OCI-LY7 (cell line): ENCODE results near the gene CALD1. TPM values are rescaled to one million over a fixed set of nuclear protein-coding genes. Genes with fewer than 3 reads are reported as not detected.

Experiments used
- BruUV-seq: library from RNA; stranded (reverse); fragments of 400-500 nt; replicated peaks from 2 replicates; lab custom pipeline; 2021; lab: Mats Ljungman, UMichigan
- CTCF ChIA-PET: fragments of 300-600 bp; sonication (Branson Sonifier 250); formaldehyde crosslinking; loops from one replicate; lab custom pipeline; 2022; ENCODE audit warnings: antibody characterized with exemption; ENCODE audit not compliant: unreplicated experiment; lab: Charles Lee
- POLR2A ChIA-PET: fragments of 300-600 bp; sonication (Branson Sonifier 250); formaldehyde crosslinking; loops from one replicate; lab custom pipeline; 2022; ENCODE audit warnings: antibody characterized with exemption; lab: Charles Lee
- DNase-seq: peaks from one replicate; pipeline ENCODE4 v3.0.0-alpha.2; 2015; ENCODE audit warnings: low spot score
- H2AFZ ChIP-seq: fragments of 200-600 bp; sonication (generic), shearing (Covaris generic); 2 replicates; pipeline ENCODE4 v1.6.1; 2014; ENCODE audit warnings: mild to moderate bottlenecking, antibody characterized with exemption, low read length, moderate library complexity
- H3K27ac ChIP-seq: fragments of 200-600 bp; sonication (generic); 2 replicates; pipeline ENCODE4 v1.5.1; 2014; ENCODE audit warnings: mixed run types, low read depth, mild to moderate bottlenecking, moderate library complexity, low read length, inconsistent platforms; ENCODE audit not compliant: poor library complexity, severe bottlenecking
- H3K36me3 ChIP-seq: fragments of 200-600 bp; sonication (generic); 2 replicates; pipeline ENCODE4 v1.6.1; 2014; ENCODE audit warnings: mild to moderate bottlenecking, antibody characterized with exemption, low read length, moderate library complexity, mixed read lengths; ENCODE audit not compliant: insufficient read depth
- H3K4me1 ChIP-seq: fragments of 200-600 bp; sonication (generic); 2 replicates; pipeline ENCODE4 v1.5.1; 2014; ENCODE audit warnings: mild to moderate bottlenecking, low read length; ENCODE audit not compliant: insufficient read depth, poor library complexity, severe bottlenecking
- H3K4me2 ChIP-seq: fragments of 200-600 bp; sonication (generic); 2 replicates; pipeline ENCODE4 v1.6.1; 2014; ENCODE audit warnings: mild to moderate bottlenecking, low read length
- H3K4me3 ChIP-seq: fragments of 200-600 bp; sonication (generic); 2 replicates; pipeline ENCODE4 v1.5.1; 2014; ENCODE audit warnings: mild to moderate bottlenecking, low read depth, low read length; ENCODE audit not compliant: poor library complexity, severe bottlenecking
- H3K79me2 ChIP-seq: fragments of 200-600 bp; sonication (generic); 2 replicates; pipeline ENCODE4 v1.6.1; 2016; ENCODE audit warnings: low read depth, mild to moderate bottlenecking, low read length, moderate library complexity, mixed read lengths; ENCODE audit not compliant: insufficient read depth
- H3K9me2 ChIP-seq: fragments of 200-600 bp; sonication (generic); 2 replicates; pipeline ENCODE4 v1.6.1; 2016; ENCODE audit warnings: mild to moderate bottlenecking, low read length, mixed read lengths; ENCODE audit not compliant: insufficient read depth
- H3K9me3 ChIP-seq: fragments of 200-600 bp; sonication (generic); 2 replicates; pipeline ENCODE4 v1.6.1; 2014; ENCODE audit warnings: mild to moderate bottlenecking, mixed run types, low read length, mixed read lengths
- H4K20me1 ChIP-seq: fragments of 200-600 bp; sonication (generic); 2 replicates; pipeline ENCODE4 v1.6.1; 2014; ENCODE audit warnings: mild to moderate bottlenecking, antibody characterized with exemption, low read length, moderate library complexity, mixed read lengths; ENCODE audit not compliant: insufficient read depth
- EZH2phosphoT487 ChIP-seq: fragments of 200-600 bp; sonication (generic); IDR thresholded peaks from 2 replicates; pipeline ENCODE4 v1.6.1; 2018; ENCODE audit warnings: low read depth, borderline replicate concordance, mild to moderate bottlenecking, mixed run types, antibody characterized with exemption, low read length, moderate library complexity, mixed read lengths
- intact Hi-C: fragments of 100-400 bp; cut with micrococcal nuclease; formaldehyde crosslinking; loops from one replicate; pipeline ENCODE4 v1.10.0; 2022; ENCODE audit not compliant: unreplicated experiment
- total RNA-seq, 2 experiments: library from RNA; depleted of rRNA in 1 of 2; stranded (reverse); fragments of >200 nt in 1 of 2; shearing (Covaris generic) in 1 of 2; gene quantifications; 2 replicates each; pipeline ENCODE4 v1.2.3, GENCODE V29; 2014 to 2022
- TF ChIP-seq, protein P1 (sequence below): fragments of 200-600 bp; sonication (generic); conservative IDR thresholded peaks from 2 replicates; pipeline ENCODE4 v1.5.1; 2014; ENCODE audit warnings: mild to moderate bottlenecking, antibody characterized with exemption, low read length, moderate library complexity, mixed read lengths

Gene CALD1
- total RNA-seq, 2 experiments from 2014 or later, result 0.25 to 0.49 TPM

DNA sequence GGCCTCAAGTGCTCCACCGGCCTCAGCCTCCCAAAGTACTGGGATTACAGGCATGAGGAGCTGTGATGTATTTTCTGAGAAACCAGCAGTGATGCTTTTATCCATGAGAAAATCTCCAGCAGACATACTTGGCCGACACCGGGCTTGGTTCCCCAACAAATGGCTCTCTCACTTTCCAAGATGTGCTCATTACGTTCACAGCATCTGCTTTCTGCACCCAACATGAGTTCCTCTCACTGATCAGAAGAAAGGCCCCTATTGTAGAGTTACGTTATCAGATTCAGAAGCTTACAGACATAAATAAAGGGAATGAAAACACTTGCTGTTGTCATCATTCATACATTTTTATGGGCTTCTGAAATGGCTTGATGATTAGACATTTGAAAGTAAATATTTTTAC lies 95.0 kb downstream of the CALD1 start:
- ChIA-PET CTCF (no interaction called here), POLR2A (no interaction called here)
- DNase-seq, result no peak
- no peaks in the 10 kb centered on the region for H4K20me1 ChIP-seq
- TF ChIP-seq EZH2phosphoT487, result no peak
- TF ChIP-seq, protein P1, sequence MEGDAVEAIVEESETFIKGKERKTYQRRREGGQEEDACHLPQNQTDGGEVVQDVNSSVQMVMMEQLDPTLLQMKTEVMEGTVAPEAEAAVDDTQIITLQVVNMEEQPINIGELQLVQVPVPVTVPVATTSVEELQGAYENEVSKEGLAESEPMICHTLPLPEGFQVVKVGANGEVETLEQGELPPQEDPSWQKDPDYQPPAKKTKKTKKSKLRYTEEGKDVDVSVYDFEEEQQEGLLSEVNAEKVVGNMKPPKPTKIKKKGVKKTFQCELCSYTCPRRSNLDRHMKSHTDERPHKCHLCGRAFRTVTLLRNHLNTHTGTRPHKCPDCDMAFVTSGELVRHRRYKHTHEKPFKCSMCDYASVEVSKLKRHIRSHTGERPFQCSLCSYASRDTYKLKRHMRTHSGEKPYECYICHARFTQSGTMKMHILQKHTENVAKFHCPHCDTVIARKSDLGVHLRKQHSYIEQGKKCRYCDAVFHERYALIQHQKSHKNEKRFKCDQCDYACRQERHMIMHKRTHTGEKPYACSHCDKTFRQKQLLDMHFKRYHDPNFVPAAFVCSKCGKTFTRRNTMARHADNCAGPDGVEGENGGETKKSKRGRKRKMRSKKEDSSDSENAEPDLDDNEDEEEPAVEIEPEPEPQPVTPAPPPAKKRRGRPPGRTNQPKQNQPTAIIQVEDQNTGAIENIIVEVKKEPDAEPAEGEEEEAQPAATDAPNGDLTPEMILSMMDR, result no peak
- no peak overlapping the region for H3K4me3 ChIP-seq
- no peaks in the 10 kb centered on the region for H3K4me1 ChIP-seq
- no peak overlapping the region for H2AFZ ChIP-seq
- no peaks in the 10 kb centered on the region for H3K36me3 ChIP-seq
- no peaks in the 10 kb centered on the region for H3K9me3 ChIP-seq
- no peaks in the 10 kb centered on the region for H3K79me2 ChIP-seq
- no peak overlapping the region for H3K27ac ChIP-seq
- H3K4me2 ChIP-seq, result no peak overlapping the region
- no peaks in the 10 kb centered on the region for H3K9me2 ChIP-seq
- intact Hi-C loops, result no loop called here
- no TSS peak for BruUV-seq

DNA sequence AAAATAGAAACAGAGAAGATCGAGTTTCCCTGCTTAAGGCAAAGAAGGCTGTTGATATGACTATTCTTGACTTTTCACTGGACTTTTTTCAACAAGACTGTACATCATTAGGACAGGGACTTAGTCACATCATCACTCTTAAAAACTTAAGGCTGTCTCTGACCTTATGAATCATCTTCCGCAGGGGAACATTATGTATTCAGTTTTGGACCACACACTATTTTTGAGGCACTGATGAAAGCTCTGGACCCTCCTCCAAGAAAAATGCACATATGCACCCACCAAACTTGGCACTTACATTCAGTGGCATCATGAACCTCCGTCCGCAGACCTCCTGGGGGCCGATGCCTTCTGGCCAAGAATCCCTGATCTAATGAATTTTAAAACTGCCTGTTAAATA lies 96.4 kb downstream of the CALD1 start:
- Histone ChIP-seq H3K27ac (no peak overlapping the region), H3K4me3 (no peak overlapping the region), H3K4me2 (no peak overlapping the region), H3K36me3 (no peaks in the 10 kb centered on the region), H3K9me3 (no peaks in the 10 kb centered on the region), H3K79me2 (no peaks in the 10 kb centered on the region), H3K4me1 (no peaks in the 10 kb centered on the region), H2AFZ (no peak overlapping the region), H4K20me1 (no peaks in the 10 kb centered on the region), H3K9me2 (no peaks in the 10 kb centered on the region)
- DNase-seq, result no peak
- intact Hi-C loops, result no loop called here
- TF ChIP-seq, protein P1, result no peak
- TF ChIP-seq EZH2phosphoT487, result no peak
- CTCF ChIA-PET, result no interaction called here
- POLR2A ChIA-PET, result no interaction called here
- no TSS peak for BruUV-seq

GRCh38 chr7:134878746-134879357 lies 99.4 kb downstream of the CALD1 start:
- H3K4me2 ChIP-seq, result no peak overlapping the region
- CTCF ChIA-PET, result no interaction called here
- H4K20me1 ChIP-seq, result no peaks in the 10 kb centered on the region
- no TSS peak for BruUV-seq
- H2AFZ ChIP-seq, result no peak overlapping the region
- no peak overlapping the region for H3K4me3 ChIP-seq
- TF ChIP-seq, protein P1, result no peak
- TF ChIP-seq EZH2phosphoT487, result no peak
- DNase-seq, result no peak
- POLR2A ChIA-PET, result no interaction called here
- H3K27ac ChIP-seq, result no peak overlapping the region
- no peaks in the 10 kb centered on the region for H3K9me3 ChIP-seq
- no peaks in the 10 kb centered on the region for H3K36me3 ChIP-seq
- H3K79me2 ChIP-seq, result no peaks in the 10 kb centered on the region
- H3K9me2 ChIP-seq, result no peaks in the 10 kb centered on the region
- intact Hi-C loops, result no loop called here
- no peaks in the 10 kb centered on the region for H3K4me1 ChIP-seq
